HCT116 (cell line): Measurements from ENCODE around the gene CCDC92.

Experiments used
- CTCF ChIP-seq, 3 experiments: fragments of 200-600 bp in 1 of 3; sonication (generic) in 1 of 3; IDR thresholded peaks in 2 of 3; conservative IDR thresholded peaks in 1 of 3; 2 replicates each; pipeline ENCODE4 v1.5.1; 2012 to 2017; ENCODE audit warnings: low read depth in 2 of 3, low read length in 2 of 3, antibody characterized with exemption in 1 of 3, borderline replicate concordance in 1 of 3, control low read depth in 1 of 3, mild to moderate bottlenecking in 1 of 3, mixed read lengths in 1 of 3, mixed run types in 1 of 3, moderate library complexity in 1 of 3; ENCODE audit not compliant: insufficient read depth in 1 of 3
- POLR2A ChIP-seq: IDR thresholded peaks from 2 replicates; pipeline ENCODE4 v1.7.0; 2011; ENCODE audit warnings: borderline replicate concordance; ENCODE audit not compliant: insufficient read depth, insufficient read length; ENCODE audit errors: extremely low read depth
- POLR2AphosphoS5 ChIP-seq: IDR thresholded peaks from 2 replicates; pipeline ENCODE4 v1.6.1; 2011; ENCODE audit warnings: mild to moderate bottlenecking, low read depth, low read length, moderate library complexity
- SRF ChIP-seq: IDR thresholded peaks from 2 replicates; pipeline ENCODE4 v1.6.1; 2012; ENCODE audit warnings: low read depth

DNA sequence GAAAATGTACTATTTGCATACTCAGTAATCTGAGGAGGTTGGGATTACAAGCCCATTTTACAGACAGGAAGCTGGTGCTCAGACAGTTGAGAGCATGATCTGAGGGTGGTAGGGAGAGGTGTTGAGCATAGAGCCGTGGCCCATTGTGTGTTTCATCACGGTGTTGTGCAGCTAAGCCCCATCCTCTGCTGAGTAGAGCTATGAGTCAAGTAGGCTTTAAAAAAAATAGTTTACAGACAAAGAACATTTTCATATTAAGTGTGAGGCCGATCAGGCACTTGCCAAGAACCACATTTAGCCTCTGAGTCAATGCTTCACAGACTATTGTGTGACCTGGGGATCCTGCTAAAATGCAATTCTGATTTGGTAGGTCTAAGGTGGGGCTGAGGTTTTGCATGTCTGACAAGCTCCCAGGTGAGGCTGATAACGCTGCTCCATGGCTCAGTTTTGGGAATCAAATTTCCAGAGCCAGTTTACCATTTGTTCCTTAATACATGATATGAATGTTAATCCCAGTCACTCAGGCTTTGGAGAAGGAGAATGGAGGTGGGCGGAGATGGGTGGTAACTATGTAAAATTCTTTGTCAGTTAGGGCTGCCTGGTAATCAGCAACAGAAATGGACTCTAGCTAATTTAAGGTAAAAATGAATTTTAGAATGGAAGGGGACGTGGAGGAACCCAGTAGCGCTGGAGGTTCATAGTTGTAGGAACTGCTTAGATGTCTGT is 22.6 kb upstream of the CCDC92 start:
- TF ChIP-seq CTCF (IDR thresholded peaks at IDR 0.05 in 2 of 3, conservative IDR thresholded peaks at IDR 0.05 in 1 of 3; ENCODE audit: borderline replicate concordance in 1 of 3, insufficient read depth in 1 of 3, low read depth in 2 of 3, low read length in 2 of 3) (no peak), POLR2AphosphoS5 (no peak), POLR2A (no peak), SRF (no peak)
